HCT116 (cell line): ENCODE measurements around the gene CSNK2A1. TPM values are rescaled to one million over a fixed set of nuclear protein-coding genes. Genes with fewer than 3 reads are reported as not detected.

ENCODE experiments used
- ATAC-seq: fragments of 200-7000 bp; cut with Tn5 transposase; 2 replicates; pipeline ENCODE4 v1.9.1; 2020; ENCODE audit warnings: mild to moderate bottlenecking, moderate library complexity
- BruUV-seq: library from RNA; stranded (reverse); fragments of 400-500 nt; replicated peaks from 2 replicates; lab custom pipeline; 2021; lab: Mats Ljungman, UMichigan
- CTCF ChIA-PET: fragments of 300-600 bp; sonication (Branson Sonifier 250); formaldehyde crosslinking; loops from one replicate; lab custom pipeline; 2021; ENCODE audit warnings: antibody characterized with exemption; lab: Charles Lee
- POLR2A ChIA-PET: fragments of 300-600, 350-600 bp; sonication (Branson Sonifier 250); formaldehyde crosslinking; loops from one replicate; lab custom pipeline; 2021; ENCODE audit warnings: antibody characterized with exemption; lab: Charles Lee
- RAD21 ChIA-PET, 2 experiments: fragments of 300-600 bp; sonication (Branson Sonifier 250); formaldehyde crosslinking; loops; one replicate each; lab custom pipeline; 2023; ENCODE audit warnings: low total read pairs in 2 of 2; ENCODE audit not compliant: uncharacterized antibody in 2 of 2, unreplicated experiment in 2 of 2, low non-redundant PET in 1 of 2; lab: Charles Lee
- DNase-seq: peaks from one replicate; pipeline ENCODE4 v3.0.0-alpha.2; 2010; ENCODE audit warnings: low read depth, low spot score
- H2AFZ ChIP-seq: fragments of 200-600 bp; shearing (Covaris generic), sonication (generic); 2 replicates; pipeline ENCODE4 v1.6.1; 2017; ENCODE audit warnings: low read depth, mixed run types, mixed read lengths, antibody characterized with exemption, low read length; ENCODE audit not compliant: poor library complexity, severe bottlenecking
- H3K27ac ChIP-seq: 2 replicates; pipeline ENCODE4 v1.5.1; 2012; ENCODE audit warnings: low read depth, low read length
- H3K27me3 ChIP-seq: fragments of 200-600 bp; sonication (generic); 2 replicates; pipeline ENCODE4 v1.6.1; 2016; ENCODE audit warnings: mixed run types, low read length, mixed read lengths; ENCODE audit not compliant: insufficient read depth
- H3K36me3 ChIP-seq, 2 experiments: fragments of 200-500 bp in 1 of 2; fragments of 200-600 bp in 1 of 2; sonication (Bioruptor generic) in 1 of 2; sonication (generic) in 1 of 2; 2 replicates each; pipeline versions ENCODE4 v1.5.1 to v1.6.1; 2014 to 2016; ENCODE audit warnings: low read length in 2 of 2, inconsistent platforms in 1 of 2, mixed read lengths in 1 of 2, mixed run types in 1 of 2; ENCODE audit not compliant: insufficient read depth in 2 of 2, control insufficient read depth in 1 of 2
- H3K4me1 ChIP-seq, 2 experiments: fragments of 200-600 bp in 1 of 2; sonication (generic) in 1 of 2; 2 replicates each; pipeline versions ENCODE4 v1.5.1 to v1.6.1; 2012 to 2017; ENCODE audit warnings: low read length in 2 of 2, inconsistent platforms in 1 of 2, mild to moderate bottlenecking in 1 of 2, mixed read lengths in 1 of 2, mixed run types in 1 of 2, moderate library complexity in 1 of 2; ENCODE audit not compliant: insufficient read depth in 2 of 2, control insufficient read depth in 1 of 2
- H3K4me2 ChIP-seq: fragments of 200-600 bp; sonication (generic); 2 replicates; pipeline ENCODE4 v1.6.1; 2017; ENCODE audit warnings: mixed run types, low read length, mixed read lengths
- H3K4me3 ChIP-seq, 2 experiments: fragments of 200-600 bp in 1 of 2; sonication (generic) in 1 of 2; replicated peaks in 1 of 2; 2 replicates each; pipeline ENCODE4 v1.5.1; 2011 to 2016; ENCODE audit warnings: low read length in 2 of 2, control low read depth in 1 of 2, low read depth in 1 of 2, mild to moderate bottlenecking in 1 of 2, mixed read lengths in 1 of 2, mixed run types in 1 of 2
- H3K79me2 ChIP-seq: fragments of 200-600 bp; sonication (generic); 2 replicates; pipeline ENCODE4 v1.6.1; 2017; ENCODE audit warnings: mild to moderate bottlenecking, mixed run types, low read length, moderate library complexity, mixed read lengths; ENCODE audit not compliant: insufficient read depth
- H3K9ac ChIP-seq: fragments of 200-600 bp; sonication (generic); 2 replicates; pipeline ENCODE4 v1.6.1; 2016; ENCODE audit warnings: low read length, mixed read lengths
- H3K9me2 ChIP-seq: fragments of 200-600 bp; sonication (generic), shearing (Covaris generic); 2 replicates; pipeline ENCODE4 v1.6.1; 2017; ENCODE audit warnings: mixed run types, mild to moderate bottlenecking, moderate library complexity; ENCODE audit not compliant: insufficient read depth
- H3K9me3 ChIP-seq, 2 experiments: fragments of 200-500 bp in 1 of 2; fragments of 200-600 bp in 1 of 2; sonication (Bioruptor generic) in 1 of 2; sonication (generic) in 1 of 2; 2 replicates each; pipeline ENCODE4 v1.6.1; 2014 to 2017; ENCODE audit warnings: low read length in 2 of 2, mixed read lengths in 2 of 2, inconsistent platforms in 1 of 2, low read depth in 1 of 2, mild to moderate bottlenecking in 1 of 2, mixed run types in 1 of 2, moderate library complexity in 1 of 2; ENCODE audit not compliant: control insufficient read depth in 1 of 2, insufficient read depth in 1 of 2
- H4K20me1 ChIP-seq: fragments of 200-600 bp; sonication (generic), shearing (Covaris generic); 2 replicates; pipeline ENCODE4 v1.6.1; 2017; ENCODE audit warnings: mixed run types, mild to moderate bottlenecking, moderate library complexity; ENCODE audit not compliant: insufficient read depth
- CTCF ChIP-seq, 3 experiments: fragments of 200-600 bp in 1 of 3; sonication (generic) in 1 of 3; IDR thresholded peaks in 2 of 3; conservative IDR thresholded peaks in 1 of 3; 2 replicates each; pipeline ENCODE4 v1.5.1; 2012 to 2017; ENCODE audit warnings: low read depth in 2 of 3, low read length in 2 of 3, antibody characterized with exemption in 1 of 3, borderline replicate concordance in 1 of 3, control low read depth in 1 of 3, mild to moderate bottlenecking in 1 of 3, mixed read lengths in 1 of 3, mixed run types in 1 of 3, moderate library complexity in 1 of 3; ENCODE audit not compliant: insufficient read depth in 1 of 3
- EZH2 ChIP-seq: fragments of 200-600 bp; sonication (generic); IDR thresholded peaks from 2 replicates; pipeline ENCODE4 v1.6.1; 2017; ENCODE audit warnings: antibody characterized with exemption, mixed run types
- EZH2phosphoT487 ChIP-seq: fragments of 200-600 bp; IDR thresholded peaks from 2 replicates; pipeline ENCODE4 v1.6.1; 2018; ENCODE audit warnings: antibody characterized with exemption, borderline replicate concordance
- JUND ChIP-seq: IDR thresholded peaks from 2 replicates; pipeline ENCODE4 v1.6.1; 2012
- MAX ChIP-seq: IDR thresholded peaks from 2 replicates; pipeline ENCODE4 v1.6.1; 2012
- POLR2A ChIP-seq: IDR thresholded peaks from 2 replicates; pipeline ENCODE4 v1.7.0; 2011; ENCODE audit warnings: borderline replicate concordance; ENCODE audit not compliant: insufficient read depth, insufficient read length; ENCODE audit errors: extremely low read depth
- POLR2AphosphoS5 ChIP-seq: IDR thresholded peaks from 2 replicates; pipeline ENCODE4 v1.6.1; 2011; ENCODE audit warnings: mild to moderate bottlenecking, low read depth, low read length, moderate library complexity
- RAD21 ChIP-seq: IDR thresholded peaks from 2 replicates; pipeline ENCODE4 v1.6.1; 2012; ENCODE audit warnings: low read depth, mild to moderate bottlenecking
- SP1 ChIP-seq: IDR thresholded peaks from 2 replicates; pipeline ENCODE4 v1.6.1; 2012; ENCODE audit warnings: low read depth
- ZFX ChIP-seq: fragments of 450-650 bp; IDR thresholded peaks from 2 replicates; pipeline ENCODE4 v1.6.1; 2017
- intact Hi-C: fragments of 100-400 bp; cut with micrococcal nuclease; formaldehyde crosslinking; loops from 2 replicates; pipeline ENCODE4 v1.10.0; 2022
- total RNA-seq: library from RNA; stranded (reverse); gene quantifications from one replicate; pipeline ENCODE4 v1.2.1, GENCODE V29; 2021; ENCODE audit not compliant: unreplicated experiment

Gene CSNK2A1
- total RNA-seq, 1 experiment from 2014 or later: 284 TPM

- Histone ChIP-seq H3K9me2 (no peaks in the 10 kb centered on the region), H3K9me3 (no peaks in the 10 kb centered on the region), H3K4me1 (0 out of 4 replicates have a peak, but pooled peaks cover 0 to 4% of the 10 kb centered on the region in 2 experiments), H3K4me3 (no peak overlapping the region), H3K4me2 (no peak overlapping the region), H3K36me3 (peaks cover 31 to 43% of the 10 kb centered on the region in 2 experiments), H3K9ac (no peak overlapping the region), H4K20me1 (no peaks in the 10 kb centered on the region), H3K79me2 (peaks cover 29% of the 10 kb centered on the region), H3K27ac (no peak overlapping the region), H3K27me3 (no peaks in the 10 kb centered on the region), H2AFZ (no peak overlapping the region)
- ChIA-PET POLR2A (interaction anchor here (0.9 kb wide), 1 partner anchor 74 kb away, joined by 3 read pairs; no protein-coding TSS in a partner anchor), RAD21 (no interaction called here), CTCF (no interaction called here)
- intact Hi-C loops: no loop called here
- TF ChIP-seq POLR2AphosphoS5: no peak
- TF ChIP-seq SP1: no peak
- no peak for TF ChIP-seq POLR2A
- no peak for TF ChIP-seq EZH2phosphoT487
- no peak for TF ChIP-seq ZFX
- TF ChIP-seq MAX: no peak
- TF ChIP-seq JUND: no peak
- TF ChIP-seq CTCF (IDR thresholded peaks at IDR 0.05 in 2 of 3, conservative IDR thresholded peaks at IDR 0.05 in 1 of 3; ENCODE audit: borderline replicate concordance in 1 of 3, insufficient read depth in 1 of 3, low read depth in 2 of 3, low read length in 2 of 3): no peak
- TF ChIP-seq EZH2: no peak
- TF ChIP-seq RAD21: no peak
- ATAC-seq (no peak), DNase-seq (no peak)
- TSS peak; percentile 33 for BruUV-seq
Observed at GRCh38 chr20:444117-444516, 99.5 kb downstream of the CSNK2A1 start.
